ENCODE measurements around the gene ABHD16A.

The ABHD16A gene

GRCh38 chr6:31690231-31691077, 12.7 kb downstream of the ABHD16A start:
- no peak for DNase-seq (ENCODE audit: low read depth in 2 of 2)

GRCh38 chr6:31689249-31690110, 13.6 kb downstream of the ABHD16A start:
- DNase-seq (ENCODE audit: low read depth in 2 of 2), result no peak

DNA sequence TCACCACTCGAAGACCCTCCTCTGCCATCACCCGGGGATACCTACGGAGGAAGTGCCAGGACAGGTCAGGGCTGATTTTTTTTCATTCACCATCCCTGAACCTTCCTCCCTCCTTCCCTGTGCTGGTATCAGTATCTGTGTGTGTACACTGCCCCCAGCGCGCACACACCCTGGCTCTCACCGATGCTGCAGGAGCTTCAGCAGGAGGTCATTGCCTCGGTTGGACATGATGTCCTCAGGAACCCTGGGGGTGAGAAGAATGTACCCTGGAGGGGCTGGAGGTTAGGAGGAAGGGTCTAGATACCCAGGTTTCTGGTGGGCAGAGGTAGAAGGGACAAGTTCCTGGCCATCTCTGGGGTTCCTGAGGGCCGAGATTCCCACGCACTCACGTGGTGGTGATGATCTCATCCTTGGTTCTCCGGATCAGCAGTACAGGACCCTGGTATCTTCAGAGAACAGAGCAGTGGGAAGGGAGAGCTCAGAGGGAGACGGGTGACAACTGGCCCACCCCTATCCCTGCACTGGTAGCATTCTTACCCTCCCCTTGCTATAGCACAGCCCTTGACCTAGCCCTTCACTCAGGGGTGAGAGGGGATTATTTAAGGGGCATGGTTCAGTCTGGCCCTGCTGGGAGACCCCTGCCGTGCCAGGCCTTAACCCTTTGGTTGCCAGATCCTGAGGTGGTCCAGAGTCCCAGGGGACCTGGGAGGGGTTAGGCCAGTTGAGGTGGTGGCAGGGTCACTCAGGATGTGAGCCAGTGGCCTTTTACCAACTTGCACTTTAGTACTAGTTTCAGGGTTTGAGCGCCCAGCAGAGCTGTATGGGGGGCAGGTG, 15.0 kb downstream of the ABHD16A start:
- no peak for DNase-seq (ENCODE audit: low read depth in 2 of 2)

GRCh38 chr6:31687321-31687720, 15.8 kb downstream of the ABHD16A start:
- DNase-seq (ENCODE audit: low read depth in 2 of 2), result no peak

GRCh38 chr6:31686483-31686882, 16.6 kb downstream of the ABHD16A start:
- no peak for DNase-seq (ENCODE audit: low read depth in 2 of 2)

DNA sequence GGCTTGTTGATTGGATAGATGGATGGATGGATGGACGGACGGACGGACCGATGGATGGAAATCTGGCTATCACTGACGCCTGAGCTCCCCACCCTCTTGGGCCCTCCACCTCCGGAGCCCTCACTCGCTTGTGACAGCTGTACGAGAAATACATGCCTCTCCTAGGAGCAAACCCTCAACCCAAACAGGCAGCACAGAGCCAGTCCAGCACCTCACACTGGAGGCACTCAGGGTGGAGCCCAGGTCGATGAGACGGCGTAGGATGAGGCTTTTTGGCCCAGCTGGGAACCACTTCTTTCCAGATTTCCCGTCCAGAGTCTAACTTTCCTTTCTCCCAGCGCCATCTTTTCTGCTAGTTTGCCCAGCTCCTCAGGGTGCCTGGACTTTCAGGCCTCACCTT, 19.5 kb downstream of the ABHD16A start:
- DNase-seq (ENCODE audit: low read depth in 2 of 2), result no peak

DNA sequence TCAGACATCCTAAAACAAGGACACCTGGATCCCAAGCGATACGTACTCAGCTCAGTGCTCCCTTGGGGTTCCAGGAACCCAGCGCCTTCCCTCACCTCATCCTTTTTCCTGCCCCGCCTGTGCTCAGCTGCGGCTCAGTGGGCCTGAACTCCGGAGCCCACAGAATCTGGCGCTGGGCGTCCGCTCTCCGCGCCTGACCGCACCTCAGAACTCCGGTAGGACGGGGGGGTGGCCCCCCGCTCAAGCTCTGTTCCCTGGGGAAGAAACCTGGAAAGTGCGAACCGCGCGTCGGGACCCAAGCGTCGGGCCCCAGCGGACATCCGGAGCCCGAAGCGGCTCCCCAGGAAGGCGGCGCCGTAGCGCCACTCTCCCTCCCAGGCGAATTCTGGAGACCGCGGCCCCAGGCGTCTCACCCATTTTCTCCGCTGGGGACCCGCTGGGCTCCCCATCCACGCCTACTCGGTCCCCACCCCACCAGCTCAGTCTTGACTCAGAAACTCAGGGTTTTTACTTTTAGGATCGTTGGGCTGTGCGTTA, 21.9 kb downstream of the ABHD16A start:
- DNase-seq (ENCODE audit: low read depth in 2 of 2), result no peak

DNA sequence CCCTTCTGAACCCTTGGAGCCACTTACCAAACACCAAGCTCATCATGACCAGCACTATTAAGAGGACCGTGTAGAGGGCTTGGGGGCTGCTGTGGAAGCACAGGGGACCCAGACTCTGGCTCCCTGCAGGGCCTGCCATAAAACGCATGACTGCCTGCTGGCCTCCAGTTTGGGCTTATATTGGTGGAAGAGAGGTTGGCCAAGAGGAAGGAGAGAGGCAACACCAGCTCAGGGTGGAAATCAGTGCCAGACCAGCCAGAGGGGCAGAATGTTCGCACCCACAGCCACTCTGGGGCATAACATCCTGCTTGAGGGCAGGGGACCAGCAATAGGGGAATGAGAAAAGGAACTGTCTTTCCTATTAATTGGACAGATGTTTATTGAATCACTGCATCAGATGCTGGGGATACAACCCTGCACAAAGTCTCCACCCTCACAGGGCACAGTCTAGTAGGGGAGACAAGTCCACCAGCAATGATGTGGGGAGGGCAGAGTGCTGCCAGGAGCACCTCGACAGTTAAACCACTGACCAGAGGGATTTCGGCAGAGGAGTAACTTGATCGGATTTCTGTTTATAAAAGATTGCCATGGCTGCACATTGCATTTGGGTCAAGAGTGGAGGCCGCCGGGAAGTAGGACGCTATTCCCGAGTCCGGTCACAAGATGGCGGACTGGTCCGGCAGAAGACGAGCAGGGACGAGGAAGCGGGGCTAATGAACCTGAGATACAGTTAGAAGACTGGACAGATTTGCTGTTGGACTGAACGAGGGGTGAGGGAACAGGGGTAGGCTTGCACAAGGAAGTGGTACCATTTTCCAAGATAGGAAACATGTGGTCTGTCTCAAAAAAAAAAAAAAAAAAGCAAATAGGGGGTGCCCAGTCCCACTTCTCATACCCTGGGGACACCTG, 22.6 kb downstream of the ABHD16A start, which contains the start of gene LY6G5C:
Gene LY6G5C (minus strand): TSS at position 842 of the 909 bp plus-strand sequence. CDS start 694 bp downstream, at position 148.
- DNase-seq (ENCODE audit: low read depth in 2 of 2), result peak; percentile 61 to 62

DNA sequence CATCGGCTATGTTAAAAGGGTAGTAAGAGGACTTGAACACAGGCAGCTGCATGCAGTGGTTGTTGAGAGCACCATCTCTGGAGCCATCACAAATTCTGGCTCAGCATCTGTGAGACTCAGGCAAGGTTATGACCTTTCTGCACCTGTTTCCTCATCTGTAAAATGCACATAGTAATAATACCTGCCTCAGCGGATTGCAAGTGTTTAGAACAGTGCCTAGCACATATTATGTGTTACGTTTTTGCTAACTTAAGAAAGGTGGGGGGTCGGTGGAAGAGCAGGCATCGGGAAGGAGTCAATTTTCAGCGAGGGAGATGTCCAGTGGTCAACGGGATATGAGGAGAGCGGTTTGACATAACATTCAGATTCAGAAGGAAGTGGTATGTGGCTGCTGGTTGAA, 25.2 kb downstream of the ABHD16A start:
- DNase-seq (ENCODE audit: low read depth in 2 of 2), result no peak

DNA sequence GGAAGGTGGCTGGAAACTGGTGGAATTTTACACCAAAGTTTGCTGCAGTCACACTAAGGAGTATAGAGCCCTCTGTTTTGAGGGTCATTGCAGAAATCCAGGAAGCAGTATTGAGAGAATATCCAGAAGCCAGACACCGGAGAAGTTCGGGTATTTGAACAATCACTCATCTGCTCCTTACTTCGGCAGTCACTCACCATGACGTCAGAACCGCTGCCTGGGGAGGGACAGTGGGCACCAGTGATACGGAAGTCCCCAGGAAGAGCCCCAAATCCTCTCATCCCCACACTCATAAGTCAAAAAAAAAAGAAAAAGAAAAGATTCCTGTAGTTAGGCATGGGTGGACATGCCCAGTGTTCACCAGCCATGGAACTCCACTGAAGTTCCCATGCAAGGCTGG, 26.2 kb downstream of the ABHD16A start:
- no peak for DNase-seq (ENCODE audit: low read depth in 2 of 2)

GRCh38 chr6:31676322-31676903, 26.7 kb downstream of the ABHD16A start:
- DNase-seq (ENCODE audit: low read depth in 2 of 2), result no peak

DNA sequence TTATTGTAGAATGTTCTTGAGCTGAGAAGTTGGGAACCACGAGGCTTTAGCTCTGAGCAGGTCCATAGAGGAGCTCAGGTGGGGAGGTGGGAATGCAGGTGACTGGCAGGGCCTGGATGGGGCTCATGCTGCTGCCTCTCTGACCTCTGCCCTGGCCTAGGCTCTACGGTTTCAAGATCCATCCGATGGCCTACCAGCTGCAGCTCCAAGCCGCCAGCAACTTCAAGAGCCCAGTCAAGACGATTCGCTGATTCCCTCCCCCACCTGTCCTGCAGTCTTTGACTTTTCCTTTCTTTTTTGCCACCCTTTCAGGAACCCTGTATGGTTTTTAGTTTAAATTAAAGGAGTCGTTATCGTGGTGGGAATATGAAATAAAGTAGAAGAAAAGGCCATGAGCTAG, 33.4 kb downstream of the ABHD16A start, which contains the start of gene LY6G5B:
Gene LY6G5B (plus strand): TSS at position 301 of the 400 bp plus-strand sequence. CDS start 975 bp downstream, outside the sequence.
- no peak for DNase-seq (ENCODE audit: low read depth in 2 of 2)

- no peak for DNase-seq (ENCODE audit: low read depth in 2 of 2)
Observed at GRCh38 chr6:31666337-31666965, 36.7 kb downstream of the ABHD16A start.

GRCh38 chr6:31665501-31666336, 37.4 kb downstream of the ABHD16A start, which contains the start of gene CSNK2B:
Gene CSNK2B (plus strand): TSS chr6:31666080. CDS start chr6:31666832, 752 bp downstream.
- DNase-seq (ENCODE audit: low read depth in 2 of 2), result peak; percentile 93 to 94

GRCh38 chr6:31664790-31665500, 38.2 kb downstream of the ABHD16A start, which contains the start of gene GPANK1:
Gene GPANK1 (minus strand): TSS chr6:31664997. CDS start chr6:31664478, 519 bp downstream.
- peak; percentile 91 for DNase-seq (ENCODE audit: low read depth in 2 of 2)

GRCh38 chr6:31663961-31664789, 38.9 kb downstream of the ABHD16A start:
- no peak for DNase-seq (ENCODE audit: low read depth in 2 of 2)

Measured in fibroblast of skin of left quadriceps (primary cell).